ENCODE measurements around the gene TMEM229A. TPM values are rescaled to one million over a fixed set of nuclear protein-coding genes. Genes with fewer than 3 reads are reported as not detected.

TMEM229A gene
- under 0.01 TPM in 1 of 2 replicates, not detected in the other for total RNA-seq

GRCh38 chr7:124032369-124033094 is at the start of gene TMEM229A:
Gene TMEM229A (minus strand): TSS chr7:124033067. CDS start chr7:124033003, 64 bp downstream.

Other genes starting within 250 kb of the TMEM229A start
- gene HYAL4, start 187.9 kb downstream of the TMEM229A start, total RNA-seq: not detected in 2 replicates
- gene SPAM1, start 107.8 kb downstream of the TMEM229A start, total RNA-seq: not detected in 2 replicates